GM03348 (cell line): ENCODE data around the gene PDCD11.
A peak's percentile ranks its signal among the peaks of the same experiment; 100 is the strongest.
"Not testable (repeated sequence)": the region's sequence is repeated elsewhere in the genome, so short reads cannot be mapped to it uniquely, and the experiment has no call there.

Experiments
- DNase-seq: peaks from one replicate; pipeline ENCODE4 v3.0.0; 2012; ENCODE audit warnings: low spot score

The PDCD11 gene

GRCh38 chr10:103474077-103474476 is 77.7 kb downstream of the PDCD11 start:
- no peak for DNase-seq

- DNase-seq = no peak
Observed at GRCh38 chr10:103475437-103475836, 79.0 kb downstream of the PDCD11 start.

GRCh38 chr10:103476046-103476768 is 79.8 kb downstream of the PDCD11 start:
- DNase-seq = no peak

- DNase-seq = no peak
Observed at GRCh38 chr10:103478671-103479070, 82.2 kb downstream of the PDCD11 start.

GRCh38 chr10:103479135-103479534 is 82.7 kb downstream of the PDCD11 start, which contains the start of gene CALHM3:
TSS of gene CALHM3 (minus strand) at chr10:103479240. CDS start at chr10:103479032, 208 bp downstream.
- peak; percentile 55 for DNase-seq

GRCh38 chr10:103480521-103480920 is 84.1 kb downstream of the PDCD11 start:
- peak; percentile 64 for DNase-seq

GRCh38 chr10:103481974-103482531 is 85.6 kb downstream of the PDCD11 start:
- DNase-seq = peak; percentile 79

GRCh38 chr10:103486635-103487409 is 90.4 kb downstream of the PDCD11 start:
- not testable (repeated sequence) for DNase-seq

GRCh38 chr10:103487410-103487708 is 90.9 kb downstream of the PDCD11 start:
- no peak for DNase-seq

GRCh38 chr10:103490986-103491314 is 94.5 kb downstream of the PDCD11 start:
- DNase-seq = no peak

GRCh38 chr10:103491729-103492364 is 95.4 kb downstream of the PDCD11 start:
- DNase-seq = peak; percentile 93

- DNase-seq = no peak
Observed at GRCh38 chr10:103492655-103493261, 96.3 kb downstream of the PDCD11 start.

GRCh38 chr10:103493362-103493915 is 97.0 kb downstream of the PDCD11 start, which contains the start of gene NEURL1:
TSS of gene NEURL1 (plus strand) at chr10:103493705. CDS start at chr10:103494388, 683 bp downstream.
- DNase-seq = peak; percentile 51

- peak; percentile 65 for DNase-seq
Observed at GRCh38 chr10:103493916-103494877, 97.8 kb downstream of the PDCD11 start.

- no peak for DNase-seq
Observed at GRCh38 chr10:103495321-103495720, 98.9 kb downstream of the PDCD11 start.
